ENCODE results near the gene ARFIP1. TPM values are rescaled to one million over a fixed set of nuclear protein-coding genes. Genes with fewer than 3 reads are reported as not detected.
"Not testable (repeated sequence)": the region's sequence is repeated elsewhere in the genome, so short reads cannot be mapped to it uniquely, and the experiment has no call there.

Gene ARFIP1
- total RNA-seq, 1 donor, result 3.5 TPM

DNA sequence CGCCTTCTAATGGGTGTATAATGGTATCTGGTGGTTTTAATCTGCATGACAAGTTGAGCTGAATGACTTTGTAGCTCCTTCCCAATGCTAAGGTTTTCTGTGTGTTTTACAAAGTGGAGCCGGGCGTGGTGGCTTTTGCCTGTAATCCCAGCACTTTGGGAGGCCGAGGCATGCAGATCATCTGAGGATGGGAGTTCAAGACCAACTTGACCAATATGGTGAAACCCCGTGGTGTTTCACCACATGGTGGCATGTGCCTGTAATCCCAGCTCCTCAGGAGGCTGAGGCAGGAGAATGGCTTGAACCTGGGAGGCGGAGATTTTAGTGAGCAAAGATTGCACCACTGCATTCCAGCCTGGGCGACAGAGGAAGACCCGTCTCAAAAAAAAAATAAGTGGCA lies 28.9 kb downstream of the ARFIP1 start:
- Histone ChIP-seq H3K9me3 (ENCODE audit: low read depth, low read length) (peaks cover 3% of the 10 kb centered on the region), H3K27me3 (ENCODE audit: insufficient read depth, low read length) (no peaks in the 10 kb centered on the region), H3K4me3 (ENCODE audit: low read length) (no peak overlapping the region), H3K4me1 (ENCODE audit: insufficient read depth, low read length) (peaks cover 12% of the 10 kb centered on the region)

DNA sequence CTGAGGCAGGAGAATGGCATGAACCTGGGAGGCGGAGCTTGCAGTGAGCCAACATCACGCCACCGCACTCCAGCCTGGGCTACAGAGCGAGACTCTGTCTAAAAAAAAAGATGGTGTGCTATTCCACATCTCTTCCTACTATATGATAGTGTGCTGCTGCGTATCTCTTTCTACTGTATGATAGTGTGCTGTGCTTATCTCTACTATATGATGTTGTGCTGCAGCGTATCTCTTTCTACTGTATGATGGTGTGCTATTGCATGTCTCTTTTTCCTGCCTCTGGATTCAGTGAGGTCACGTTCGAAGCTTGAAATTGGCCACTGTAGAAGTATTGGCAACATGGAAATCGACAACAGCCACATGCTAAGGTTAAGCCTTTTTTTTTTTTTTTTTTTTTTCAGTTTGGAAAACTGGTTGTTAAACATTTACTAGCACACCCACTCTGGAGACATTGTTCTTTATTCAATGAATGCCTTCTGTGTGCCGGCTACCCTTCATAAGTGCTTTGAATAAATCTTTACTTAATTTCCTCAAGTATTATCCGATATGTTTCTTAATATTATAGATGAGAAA lies 31.0 kb downstream of the ARFIP1 start:
- H3K27me3 ChIP-seq (ENCODE audit: insufficient read depth, low read length), result no peaks in the 10 kb centered on the region
- no peak overlapping the region for H3K4me3 ChIP-seq (ENCODE audit: low read length)

GRCh38 chr4:152815078-152815477 lies 35.3 kb downstream of the ARFIP1 start:
- Histone ChIP-seq H3K27me3 (ENCODE audit: insufficient read depth, low read length) (no peaks in the 10 kb centered on the region), H3K4me1 (ENCODE audit: insufficient read depth, low read length) (peaks cover 36% of the 10 kb centered on the region), H3K9me3 (ENCODE audit: low read depth, low read length) (peaks cover 14% of the 10 kb centered on the region), H3K4me3 (ENCODE audit: low read length) (no peak overlapping the region)

More for the DNA sequence above, 31.0 kb downstream of the ARFIP1 start:
- Histone ChIP-seq H3K4me1 (ENCODE audit: insufficient read depth, low read length) (peaks cover 20% of the 10 kb centered on the region), H3K9me3 (ENCODE audit: low read depth, low read length) (peaks cover 14% of the 10 kb centered on the region)

- Histone ChIP-seq H3K4me3 (ENCODE audit: low read length) (no peak overlapping the region), H3K9me3 (ENCODE audit: low read depth, low read length) (peaks cover 14% of the 10 kb centered on the region), H3K27me3 (ENCODE audit: insufficient read depth, low read length) (no peaks in the 10 kb centered on the region), H3K4me1 (ENCODE audit: insufficient read depth, low read length) (peaks cover 43% of the 10 kb centered on the region)
Observed at GRCh38 chr4:152817331-152817730, 37.6 kb downstream of the ARFIP1 start.

DNA sequence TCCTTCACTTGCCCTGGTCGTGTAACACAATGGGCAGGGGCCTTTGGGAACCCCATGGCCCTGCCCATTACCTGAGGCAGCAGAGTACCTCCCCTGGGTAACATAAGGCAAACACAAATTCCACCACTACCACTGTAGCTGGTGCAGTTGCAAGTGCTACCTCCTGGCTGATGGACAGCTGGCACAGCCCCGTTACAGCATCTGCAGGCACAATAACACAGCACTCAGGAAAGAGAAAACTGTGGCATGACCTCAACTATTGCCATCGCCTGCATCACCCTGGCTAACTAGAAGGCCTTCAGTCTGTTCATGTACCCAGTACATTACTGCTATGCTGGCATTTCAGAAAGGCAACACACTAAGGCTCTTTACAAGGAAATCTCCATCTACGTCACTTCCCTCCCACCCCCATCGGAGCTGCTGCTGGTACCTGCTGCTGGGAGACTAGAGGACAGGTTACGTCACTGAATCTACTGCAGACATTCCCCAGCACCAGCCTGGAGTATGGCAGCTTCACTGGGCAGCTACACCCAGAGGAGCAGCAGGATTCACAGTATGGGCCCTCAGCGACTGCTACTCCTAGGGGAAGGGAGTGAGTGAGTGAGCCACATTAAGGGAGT lies 39.4 kb downstream of the ARFIP1 start:
- peaks cover 43% of the 10 kb centered on the region for H3K4me1 ChIP-seq (ENCODE audit: insufficient read depth, low read length)
- peaks cover 6% of the 10 kb centered on the region for H3K9me3 ChIP-seq (ENCODE audit: low read depth, low read length)
- no peak overlapping the region for H3K4me3 ChIP-seq (ENCODE audit: low read length)
- no peaks in the 10 kb centered on the region for H3K27me3 ChIP-seq (ENCODE audit: insufficient read depth, low read length)

- Histone ChIP-seq H3K27me3 (ENCODE audit: insufficient read depth, low read length) (no peaks in the 10 kb centered on the region), H3K4me1 (ENCODE audit: insufficient read depth, low read length) (peaks cover 35% of the 10 kb centered on the region), H3K4me3 (ENCODE audit: low read length) (no peak overlapping the region)
Observed at GRCh38 chr4:152820073-152820472, 40.3 kb downstream of the ARFIP1 start.

DNA sequence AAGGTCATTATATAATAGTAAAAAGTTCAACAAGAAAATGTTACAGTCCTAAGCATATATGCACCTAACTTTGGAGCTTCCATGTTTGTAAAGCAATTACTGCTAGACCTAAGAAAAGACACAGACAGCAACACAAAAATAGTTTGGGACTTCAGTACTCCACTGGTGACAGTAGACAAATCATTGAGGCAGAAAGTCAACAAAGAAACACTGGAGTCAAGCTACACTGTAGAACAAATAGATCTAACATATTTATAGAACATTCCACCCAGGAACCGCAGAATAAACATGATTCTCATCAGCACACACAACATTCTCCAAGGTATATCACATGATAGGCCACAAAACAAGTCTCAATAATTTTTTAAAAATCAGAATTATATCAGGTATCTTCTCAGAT lies 42.6 kb downstream of the ARFIP1 start:
- Histone ChIP-seq H3K4me3 (ENCODE audit: low read length) (no peak overlapping the region), H3K9me3 (ENCODE audit: low read depth, low read length) (no peaks in the 10 kb centered on the region), H3K27me3 (ENCODE audit: insufficient read depth, low read length) (no peaks in the 10 kb centered on the region), H3K4me1 (ENCODE audit: insufficient read depth, low read length) (peaks cover 22% of the 10 kb centered on the region)

More at GRCh38 chr4:152820073-152820472, 40.3 kb downstream of the ARFIP1 start:
- no peaks in the 10 kb centered on the region for H3K9me3 ChIP-seq (ENCODE audit: low read depth, low read length)

DNA sequence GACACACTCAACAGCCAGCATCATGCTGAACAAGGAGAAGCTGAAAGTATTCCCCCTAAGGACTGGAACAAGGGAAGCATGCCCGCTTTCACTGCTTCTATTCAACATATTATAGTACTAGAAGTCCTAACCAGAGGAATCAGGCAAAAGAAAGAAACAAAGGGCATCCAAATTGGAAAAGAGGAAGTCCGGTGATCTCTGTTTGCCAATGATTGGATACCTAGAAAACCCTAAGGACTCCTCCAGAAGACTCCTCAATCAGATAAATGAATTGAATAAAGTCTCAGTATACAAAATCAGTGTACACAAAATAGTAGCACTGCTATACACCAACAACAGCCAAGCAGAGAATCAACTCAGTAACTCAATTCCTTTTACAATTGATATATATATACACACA lies 44.8 kb downstream of the ARFIP1 start:
- Histone ChIP-seq H3K4me1 (ENCODE audit: insufficient read depth, low read length) (peaks cover 11% of the 10 kb centered on the region), H3K9me3 (ENCODE audit: low read depth, low read length) (no peaks in the 10 kb centered on the region), H3K27me3 (ENCODE audit: insufficient read depth, low read length) (no peaks in the 10 kb centered on the region), H3K4me3 (ENCODE audit: low read length) (no peak overlapping the region)

GRCh38 chr4:152825336-152825735 lies 45.6 kb downstream of the ARFIP1 start:
- Histone ChIP-seq H3K9me3 (ENCODE audit: low read depth, low read length) (no peaks in the 10 kb centered on the region), H3K4me3 (ENCODE audit: low read length) (no peak overlapping the region), H3K27me3 (ENCODE audit: insufficient read depth, low read length) (no peaks in the 10 kb centered on the region), H3K4me1 (ENCODE audit: insufficient read depth, low read length) (peaks cover 4% of the 10 kb centered on the region)

- no peaks in the 10 kb centered on the region for H3K27me3 ChIP-seq (ENCODE audit: insufficient read depth, low read length)
- H3K4me3 ChIP-seq (ENCODE audit: low read length), result no peak overlapping the region
- no peaks in the 10 kb centered on the region for H3K4me1 ChIP-seq (ENCODE audit: insufficient read depth, low read length)
- H3K9me3 ChIP-seq (ENCODE audit: low read depth, low read length), result no peaks in the 10 kb centered on the region
Observed at GRCh38 chr4:152828122-152828521, 48.4 kb downstream of the ARFIP1 start.

GRCh38 chr4:152831416-152831815 lies 51.7 kb downstream of the ARFIP1 start:
- Histone ChIP-seq H3K4me3 (ENCODE audit: low read length) (no peak overlapping the region), H3K9me3 (ENCODE audit: low read depth, low read length) (no peaks in the 10 kb centered on the region), H3K4me1 (ENCODE audit: insufficient read depth, low read length) (no peaks in the 10 kb centered on the region), H3K27me3 (ENCODE audit: insufficient read depth, low read length) (no peaks in the 10 kb centered on the region)

- Histone ChIP-seq H3K4me3 (ENCODE audit: low read length) (no peak overlapping the region), H3K4me1 (ENCODE audit: insufficient read depth, low read length) (no peaks in the 10 kb centered on the region), H3K27me3 (ENCODE audit: insufficient read depth, low read length) (no peaks in the 10 kb centered on the region), H3K9me3 (ENCODE audit: low read depth, low read length) (no peaks in the 10 kb centered on the region)
Observed at GRCh38 chr4:152836936-152837335, 57.2 kb downstream of the ARFIP1 start.

DNA sequence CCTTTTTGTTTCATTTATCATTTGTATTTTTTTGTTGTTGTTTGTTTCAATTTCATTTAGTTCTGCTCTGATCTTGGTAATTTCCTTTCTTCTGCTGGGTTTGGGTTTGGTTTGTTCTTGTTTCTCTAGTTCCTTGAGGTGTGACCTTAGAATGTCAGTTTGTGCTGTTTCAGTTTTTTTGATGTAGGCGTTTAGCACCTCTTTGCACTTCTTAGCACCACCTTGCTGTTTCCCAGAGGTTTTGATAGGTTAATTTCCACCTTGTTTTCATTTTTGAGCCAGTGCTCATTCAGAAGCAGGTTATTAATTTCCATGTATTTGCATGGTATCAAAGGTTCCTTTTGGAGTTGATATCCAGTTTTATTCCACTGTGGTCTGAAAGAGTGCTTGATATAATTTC lies 60.0 kb downstream of the ARFIP1 start:
- H3K4me1 ChIP-seq (ENCODE audit: insufficient read depth, low read length); H3K27me3 ChIP-seq (ENCODE audit: insufficient read depth, low read length); H3K9me3 ChIP-seq (ENCODE audit: low read depth, low read length); H3K4me3 ChIP-seq (ENCODE audit: low read length): not testable (repeated sequence)

DNA sequence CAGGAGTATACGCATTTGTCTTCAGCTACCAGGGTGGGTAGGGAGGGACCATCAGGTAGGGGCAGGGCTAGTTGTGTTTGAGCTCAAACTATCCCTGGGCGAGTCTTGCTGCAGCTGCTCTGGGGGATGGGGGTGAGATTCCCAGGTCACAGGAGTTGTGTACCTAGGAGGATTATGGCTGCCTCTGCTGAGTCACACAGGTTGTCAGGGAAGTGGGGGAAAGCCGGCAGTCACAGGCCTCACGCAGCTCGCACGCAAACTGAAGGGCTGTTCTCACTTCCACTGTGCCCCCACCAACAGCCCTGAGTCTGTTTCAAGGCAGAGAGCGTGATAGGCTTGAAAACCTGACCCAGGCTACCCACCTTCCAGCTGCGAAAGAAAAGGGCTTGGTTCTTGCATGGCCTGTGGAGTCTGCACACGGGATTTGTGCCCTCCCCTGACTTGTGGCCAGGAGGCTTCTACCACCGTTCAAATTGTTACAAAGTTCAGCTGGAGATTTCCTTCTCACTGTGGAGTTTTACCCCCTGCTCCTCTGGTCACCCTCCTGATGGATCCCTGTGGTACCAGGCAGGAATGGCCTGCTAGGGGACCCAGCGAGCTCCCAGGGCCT lies 63.8 kb downstream of the ARFIP1 start:
- no peaks in the 10 kb centered on the region for H3K27me3 ChIP-seq (ENCODE audit: insufficient read depth, low read length)
- no peaks in the 10 kb centered on the region for H3K9me3 ChIP-seq (ENCODE audit: low read depth, low read length)
- H3K4me1 ChIP-seq (ENCODE audit: insufficient read depth, low read length), result peaks cover 4% of the 10 kb centered on the region
- H3K4me3 ChIP-seq (ENCODE audit: low read length), result no peak overlapping the region

GRCh38 chr4:152847376-152847775 lies 67.6 kb downstream of the ARFIP1 start:
- Histone ChIP-seq H3K4me1 (ENCODE audit: insufficient read depth, low read length) (peaks cover 20% of the 10 kb centered on the region), H3K9me3 (ENCODE audit: low read depth, low read length) (no peaks in the 10 kb centered on the region), H3K27me3 (ENCODE audit: insufficient read depth, low read length) (no peaks in the 10 kb centered on the region), H3K4me3 (ENCODE audit: low read length) (no peak overlapping the region)

DNA sequence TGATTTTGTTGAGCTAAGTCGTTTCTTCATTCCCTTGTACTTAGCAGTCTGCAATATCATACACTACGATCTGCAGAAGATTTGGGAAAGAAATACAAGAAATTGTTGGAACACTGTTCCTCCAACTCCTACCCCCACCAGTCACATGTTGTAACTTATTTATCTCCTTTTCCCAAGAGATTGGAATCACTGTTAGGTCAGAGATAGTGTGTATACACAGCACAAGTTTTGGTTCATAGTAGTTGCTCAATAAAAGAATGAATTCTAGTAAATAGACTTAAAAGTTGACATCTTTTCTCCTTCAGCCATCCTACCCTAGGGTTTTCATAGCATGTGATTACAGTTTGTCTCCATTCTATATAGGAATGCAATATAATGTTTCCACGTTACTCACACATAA lies 68.8 kb downstream of the ARFIP1 start:
- Histone ChIP-seq H3K9me3 (ENCODE audit: low read depth, low read length) (peaks cover 11% of the 10 kb centered on the region), H3K4me3 (ENCODE audit: low read length) (no peak overlapping the region), H3K27me3 (ENCODE audit: insufficient read depth, low read length) (no peaks in the 10 kb centered on the region), H3K4me1 (ENCODE audit: insufficient read depth, low read length) (peaks cover 20% of the 10 kb centered on the region)

All from mononuclear cell (primary cell).